NCI-H2196 treated with DMSO at 0.1 percent for 48 hours (cell line): ENCODE data around the gene MTIF3.

Experiments
- DNase-seq: peaks from one replicate; lab custom pipeline; 2025; ENCODE audit not compliant: unreplicated experiment; lab: John Stamatoyannopoulos, UW

The MTIF3 gene

GRCh38 chr13:27461940-27462584 is 11.7 kb upstream of the MTIF3 start:
- DNase-seq, result no peak

DNA sequence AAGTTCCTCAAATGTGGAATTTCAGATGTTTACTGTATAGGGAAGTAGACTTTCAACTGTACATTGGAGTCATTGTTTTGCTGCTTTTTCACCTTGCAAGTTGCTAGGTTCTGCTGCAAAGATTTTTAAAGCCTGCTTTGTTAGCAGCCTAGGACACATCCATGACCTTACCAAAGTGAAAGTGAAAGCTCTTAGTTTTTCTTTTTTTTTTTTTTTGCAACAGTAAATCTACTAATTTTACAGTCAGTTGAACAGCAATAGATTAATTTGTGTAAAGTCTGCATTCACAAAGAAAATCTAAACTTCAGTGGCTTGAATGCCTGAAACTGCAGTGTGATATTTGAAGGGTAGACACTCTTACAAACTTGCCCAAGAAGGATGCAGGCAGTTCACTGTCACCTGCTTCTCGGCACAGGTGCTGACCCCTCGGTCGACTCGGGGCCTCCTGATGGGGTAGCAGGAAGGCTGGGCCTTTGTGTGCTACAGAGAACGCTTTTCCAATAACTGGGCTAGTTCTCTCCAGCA is 5.0 kb upstream of the MTIF3 start:
- DNase-seq, result no peak

DNA sequence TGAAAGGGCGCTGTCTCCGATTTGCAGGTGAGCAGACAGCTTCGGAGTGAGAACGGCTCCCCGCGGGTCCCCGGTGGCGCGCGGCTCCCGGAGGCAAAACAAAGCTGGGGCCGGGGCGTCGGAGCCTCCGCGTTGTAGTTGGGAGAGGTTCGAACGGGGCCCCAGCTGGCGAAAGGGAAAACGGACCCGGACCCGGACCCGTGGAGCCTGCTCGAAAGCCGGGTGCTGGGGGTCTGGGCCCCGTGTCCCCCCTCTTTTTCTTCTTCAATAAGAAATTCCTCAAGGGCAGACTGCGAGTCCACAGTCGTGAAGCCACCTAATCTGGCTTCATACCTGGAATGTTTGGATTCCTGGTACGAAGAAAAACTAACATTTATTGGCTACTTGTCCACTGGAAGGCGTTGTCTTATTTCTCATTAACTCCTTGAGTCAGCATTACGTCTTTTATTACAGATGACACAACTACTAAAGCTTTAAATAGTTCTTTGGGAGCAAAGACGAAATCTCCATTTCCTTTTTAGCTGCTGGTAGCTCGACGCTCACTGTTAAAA is 632 bp upstream of the MTIF3 start:
- DNase-seq, result no peak

DNA sequence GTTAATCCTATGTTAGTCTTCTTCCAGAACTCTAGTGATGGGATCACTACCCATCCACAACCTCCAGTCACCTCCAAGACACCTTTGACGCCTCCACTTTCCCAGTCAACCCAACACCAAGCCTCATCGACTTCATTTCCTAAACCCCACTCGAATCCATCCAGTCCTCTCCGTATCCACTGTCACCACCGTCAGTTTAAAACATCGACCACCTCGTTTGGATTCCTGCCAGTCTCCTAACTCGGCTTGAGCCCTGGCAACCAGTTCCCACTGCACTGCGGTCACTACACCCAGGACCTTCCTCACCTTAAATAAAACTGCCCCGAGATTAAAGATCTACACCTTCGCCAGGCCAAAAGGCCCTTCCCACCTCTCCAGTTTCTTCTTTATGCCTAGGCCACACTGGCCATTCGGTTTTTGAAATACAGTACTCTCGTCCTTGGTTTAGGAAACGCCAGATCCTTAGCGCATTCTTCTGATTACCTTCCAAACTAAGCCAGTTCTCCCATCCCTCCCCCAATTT is 1.2 kb downstream of the MTIF3 start:
- no peak for DNase-seq

DNA sequence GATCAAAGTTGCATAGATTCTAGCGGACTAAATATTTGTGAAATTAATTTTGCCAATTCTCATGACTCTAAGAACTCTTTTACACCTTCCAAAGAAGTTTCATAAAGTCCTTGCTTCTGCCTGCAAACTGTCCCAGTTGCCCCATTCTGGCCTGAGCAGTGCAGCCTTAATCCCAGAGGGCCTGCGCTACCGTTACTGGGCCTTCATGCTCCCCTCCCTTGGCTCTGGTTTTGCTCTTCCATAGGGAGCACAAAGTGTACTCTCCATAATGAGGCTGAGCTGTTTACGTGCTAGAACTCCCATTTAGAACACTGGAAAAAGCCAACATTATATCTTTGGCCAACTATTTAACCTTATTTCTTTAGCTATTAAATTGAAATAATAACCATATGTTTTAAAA is 2.1 kb downstream of the MTIF3 start:
- DNase-seq, result no peak

GRCh38 chr13:27446986-27447583 is 3.3 kb downstream of the MTIF3 start:
- no peak for DNase-seq

GRCh38 chr13:27442797-27443196 is 7.6 kb downstream of the MTIF3 start:
- DNase-seq, result no peak

DNA sequence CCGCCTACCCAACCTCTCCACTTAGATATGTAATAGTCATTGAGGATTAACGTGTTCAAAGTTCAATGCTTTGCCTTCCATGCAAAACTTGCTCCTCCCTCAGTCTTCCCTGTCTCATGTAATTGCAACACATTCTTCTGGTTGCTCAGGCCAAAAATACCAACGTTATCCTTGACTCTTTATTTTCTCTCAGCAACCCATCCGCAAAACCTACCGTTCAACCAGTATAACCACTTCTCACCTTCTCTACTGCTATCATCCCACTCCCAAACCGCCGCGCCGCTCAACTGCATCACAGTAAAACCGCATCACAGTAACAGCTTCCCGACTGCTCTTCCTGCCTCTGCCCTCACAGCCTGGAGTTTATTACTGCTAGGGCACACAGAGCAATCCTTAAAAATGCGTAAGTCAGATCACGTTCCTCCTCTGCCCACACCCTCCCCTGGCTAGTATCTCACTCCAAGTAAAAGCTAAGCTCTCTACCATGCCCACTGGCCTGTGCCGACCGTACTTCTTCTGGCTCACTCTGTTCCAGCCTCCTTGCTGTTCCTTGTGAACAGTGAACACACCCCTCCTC is 8.2 kb downstream of the MTIF3 start:
- DNase-seq, result no peak

GRCh38 chr13:27440408-27440807 is 10.0 kb downstream of the MTIF3 start:
- DNase-seq, result no peak

GRCh38 chr13:27437126-27437525 is 13.2 kb downstream of the MTIF3 start:
- DNase-seq, result no peak

GRCh38 chr13:27432611-27433210 is 17.7 kb downstream of the MTIF3 start:
- DNase-seq, result no peak

DNA sequence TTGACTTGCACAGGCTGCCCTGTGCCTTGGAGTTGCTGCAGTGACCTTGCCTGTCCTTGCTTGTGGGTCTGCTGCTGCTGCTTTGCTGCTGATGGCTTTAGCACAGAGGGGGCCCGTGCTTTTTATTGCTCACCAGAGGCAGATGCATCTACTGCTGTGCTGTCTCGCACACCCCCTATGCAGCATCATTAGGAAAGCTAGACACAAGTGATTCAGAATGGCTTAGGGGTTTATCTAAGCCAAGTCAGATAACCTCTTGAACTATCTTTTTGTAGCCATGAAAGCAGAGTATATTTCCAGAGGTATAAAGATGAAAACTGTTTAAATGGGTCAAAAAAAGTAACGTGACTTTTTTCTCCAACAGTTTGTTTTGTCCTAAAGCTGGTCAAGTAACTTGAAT is 18.2 kb downstream of the MTIF3 start:
- no peak for DNase-seq

DNA sequence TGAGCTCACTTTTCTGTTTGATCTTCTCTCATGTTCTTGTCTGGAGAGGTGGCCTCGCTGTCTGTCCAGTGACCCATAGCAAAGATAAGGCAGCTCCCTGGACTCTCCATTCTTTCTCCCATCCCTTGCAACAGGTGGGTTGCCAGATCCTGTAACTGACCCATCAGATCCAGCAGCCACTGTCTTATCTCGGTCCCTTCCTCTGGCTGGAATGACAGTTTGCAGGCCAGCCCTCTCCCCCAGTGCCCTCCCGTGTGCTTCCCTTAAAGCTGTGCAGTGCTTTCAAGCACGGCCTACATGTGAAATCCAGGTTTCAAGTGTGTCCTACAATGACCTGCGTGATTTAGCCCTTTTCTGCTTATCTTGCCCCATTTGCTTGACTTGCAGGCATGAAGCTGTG is 22.2 kb downstream of the MTIF3 start:
- DNase-seq, result no peak

DNA sequence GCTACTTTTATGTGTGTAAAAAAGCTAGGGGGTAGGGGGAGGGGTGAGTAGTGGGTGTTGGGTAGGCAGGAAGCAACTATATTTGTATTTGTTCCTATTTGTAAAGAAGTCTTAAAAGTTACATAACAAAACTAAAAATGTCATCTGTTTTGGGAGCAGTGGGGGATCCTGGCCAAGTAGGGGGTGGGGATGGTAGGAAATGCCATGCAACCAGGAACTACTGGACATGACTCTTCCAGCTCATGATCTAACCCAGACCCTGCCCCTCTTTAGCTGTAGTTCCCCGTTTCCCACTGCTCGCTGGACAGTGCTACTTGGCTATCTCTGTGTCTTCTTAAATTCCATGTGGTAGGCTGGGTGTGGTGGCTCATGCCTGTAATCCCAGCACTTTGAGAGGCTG is 22.7 kb downstream of the MTIF3 start:
- DNase-seq, result no peak

- DNase-seq, result peak; percentile 36
Observed at GRCh38 chr13:27425918-27426630, 24.3 kb downstream of the MTIF3 start.

- no peak for DNase-seq
Observed at GRCh38 chr13:27425158-27425917, 25.0 kb downstream of the MTIF3 start.

- DNase-seq, result peak; percentile 47
Observed at GRCh38 chr13:27424246-27425157, 25.9 kb downstream of the MTIF3 start, which contains the start of gene GTF3A. GTF3A (plus strand) TSS chr13:27424619.

DNA sequence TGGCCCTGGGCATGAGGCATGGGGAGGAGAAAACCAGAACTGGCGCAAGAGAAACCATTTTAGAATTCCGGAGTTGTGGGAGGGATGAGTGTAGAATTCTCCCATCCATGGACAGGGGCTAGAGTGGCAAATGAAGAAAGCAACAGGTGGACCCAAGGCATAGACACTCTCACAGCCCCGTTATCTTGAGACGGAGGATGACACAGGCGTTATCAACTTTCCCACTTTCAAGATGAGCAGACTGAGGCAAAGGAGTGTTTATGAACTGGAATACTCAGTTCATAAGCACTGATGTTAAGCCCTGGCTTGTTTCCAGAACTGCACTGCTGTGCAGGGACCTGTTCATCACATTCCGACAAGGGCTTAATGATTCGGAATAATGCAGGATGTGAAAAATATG is 27.0 kb downstream of the MTIF3 start:
- no peak for DNase-seq
